ENCODE measurements around the gene CHCHD10. TPM values are rescaled to one million over a fixed set of nuclear protein-coding genes. Genes with fewer than 3 reads are reported as not detected.

Gene CHCHD10
- total and polyA plus RNA-seq, 11 donors = 374 to 2,069 (median 944) TPM

DNA sequence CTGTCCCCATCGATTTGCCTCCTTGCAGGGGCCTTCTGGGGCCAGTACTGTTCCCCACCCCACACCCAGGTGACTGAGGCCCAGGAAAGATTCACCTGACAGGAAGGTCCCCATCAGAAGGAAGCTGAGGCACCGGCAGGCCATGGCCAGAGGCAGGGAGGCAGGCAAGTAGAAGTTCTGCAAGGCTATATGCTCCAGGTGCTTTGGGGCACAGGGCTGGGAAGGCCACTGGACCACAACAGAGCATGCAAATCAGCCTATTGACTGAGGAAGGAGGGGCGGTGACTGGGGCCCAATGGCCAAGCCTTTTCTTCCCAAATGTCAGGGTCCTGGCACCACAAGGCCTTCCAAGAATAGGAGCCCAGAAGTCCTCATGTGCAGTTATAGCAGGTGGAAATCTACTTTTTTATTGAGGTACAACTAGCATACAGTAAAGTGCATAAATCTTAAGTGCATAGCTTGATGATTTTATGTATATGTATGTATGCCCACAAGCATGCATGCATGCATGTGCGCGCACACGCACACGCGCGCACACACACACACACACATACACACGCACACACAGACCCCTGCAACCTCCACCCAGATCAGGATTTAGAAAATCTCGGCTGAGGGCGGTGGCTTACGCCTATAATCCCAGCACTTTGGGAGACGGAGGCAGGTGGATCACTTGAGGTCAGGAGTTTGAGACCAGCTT is 13.4 kb downstream of the CHCHD10 start, which contains the start of gene VPREB3:
VPREB3 (minus strand) TSS at position 206 of the 700 bp plus-strand sequence; CDS start at position 144, 62 bp downstream.
- peak in 1 of 5 donors; percentile 37 for DNase-seq
- 79 to 95% (median 88%) methylated on average over 12 to 14 of the region's 14 CpGs for WGBS, 4 donors
- no peaks in the 10 kb centered on the region for H3K27me3 ChIP-seq
- no peak for ATAC-seq
- H3K4me3 ChIP-seq = no peak within 1 kb of the TSS
- intact Hi-C loops (cut with DNase I) = loop anchor here in 1 of 10 donors (5.0 kb wide), 1 partner anchor 37 kb away; no protein-coding TSS in a partner anchor
- TF ChIP-seq, protein P1, sequence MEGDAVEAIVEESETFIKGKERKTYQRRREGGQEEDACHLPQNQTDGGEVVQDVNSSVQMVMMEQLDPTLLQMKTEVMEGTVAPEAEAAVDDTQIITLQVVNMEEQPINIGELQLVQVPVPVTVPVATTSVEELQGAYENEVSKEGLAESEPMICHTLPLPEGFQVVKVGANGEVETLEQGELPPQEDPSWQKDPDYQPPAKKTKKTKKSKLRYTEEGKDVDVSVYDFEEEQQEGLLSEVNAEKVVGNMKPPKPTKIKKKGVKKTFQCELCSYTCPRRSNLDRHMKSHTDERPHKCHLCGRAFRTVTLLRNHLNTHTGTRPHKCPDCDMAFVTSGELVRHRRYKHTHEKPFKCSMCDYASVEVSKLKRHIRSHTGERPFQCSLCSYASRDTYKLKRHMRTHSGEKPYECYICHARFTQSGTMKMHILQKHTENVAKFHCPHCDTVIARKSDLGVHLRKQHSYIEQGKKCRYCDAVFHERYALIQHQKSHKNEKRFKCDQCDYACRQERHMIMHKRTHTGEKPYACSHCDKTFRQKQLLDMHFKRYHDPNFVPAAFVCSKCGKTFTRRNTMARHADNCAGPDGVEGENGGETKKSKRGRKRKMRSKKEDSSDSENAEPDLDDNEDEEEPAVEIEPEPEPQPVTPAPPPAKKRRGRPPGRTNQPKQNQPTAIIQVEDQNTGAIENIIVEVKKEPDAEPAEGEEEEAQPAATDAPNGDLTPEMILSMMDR (IDR thresholded peaks at IDR 0.05) = no peak
- TF ChIP-seq POLR2A (IDR thresholded peaks at IDR 0.05) = no peak
- no peaks in the 10 kb centered on the region for H3K9me3 ChIP-seq
- H3K4me1 ChIP-seq = peaks cover 0 to 22% (median 8%) of the 10 kb centered on the region in 12 donors
- H3K27ac ChIP-seq = no peak within 1 kb of the TSS
- no peaks in the 10 kb centered on the region for H3K36me3 ChIP-seq

DNA sequence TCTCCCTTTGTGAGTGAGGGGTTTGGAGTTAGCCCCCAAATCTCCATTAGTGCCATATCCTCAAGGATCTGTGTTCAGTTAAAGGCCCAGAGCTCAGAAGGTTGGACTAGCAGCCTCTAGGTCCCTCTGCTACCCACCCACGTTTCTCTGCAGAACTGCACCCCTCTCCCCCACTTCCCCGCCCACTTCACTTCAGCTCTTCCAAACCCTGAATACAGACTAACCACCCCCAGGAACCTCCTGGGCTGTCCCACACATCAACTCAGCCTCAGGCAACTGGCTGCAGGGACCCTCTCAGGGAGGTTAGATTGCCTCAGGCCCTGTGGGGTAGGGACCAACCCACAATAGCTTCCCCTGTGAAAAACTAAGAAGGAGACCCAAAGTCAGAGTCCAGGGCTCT is 14.4 kb downstream of the CHCHD10 start:
- H3K27ac ChIP-seq = no peak overlapping the region
- DNase-seq (peak in 1 of 5 donors; percentile 19), ATAC-seq (no peak)
- H3K4me1 ChIP-seq = peaks cover 0 to 22% (median 8%) of the 10 kb centered on the region in 12 donors
- intact Hi-C loops (cut with DNase I) = loop anchor here in 1 of 10 donors (5.0 kb wide), 1 partner anchor 36 kb away; no protein-coding TSS in a partner anchor
- H3K36me3 ChIP-seq = no peaks in the 10 kb centered on the region
- H3K4me3 ChIP-seq = no peak overlapping the region
- no peaks in the 10 kb centered on the region for H3K27me3 ChIP-seq
- no peaks in the 10 kb centered on the region for H3K9me3 ChIP-seq
- 76 to 95% (median 78%) methylated on average over 2 of the region's 2 CpGs for whole genome bisulfite sequencing, 4 donors
- TF ChIP-seq, protein P1 (IDR thresholded peaks at IDR 0.05) = no peak
- no peak for TF ChIP-seq POLR2A (IDR thresholded peaks at IDR 0.05)

DNA sequence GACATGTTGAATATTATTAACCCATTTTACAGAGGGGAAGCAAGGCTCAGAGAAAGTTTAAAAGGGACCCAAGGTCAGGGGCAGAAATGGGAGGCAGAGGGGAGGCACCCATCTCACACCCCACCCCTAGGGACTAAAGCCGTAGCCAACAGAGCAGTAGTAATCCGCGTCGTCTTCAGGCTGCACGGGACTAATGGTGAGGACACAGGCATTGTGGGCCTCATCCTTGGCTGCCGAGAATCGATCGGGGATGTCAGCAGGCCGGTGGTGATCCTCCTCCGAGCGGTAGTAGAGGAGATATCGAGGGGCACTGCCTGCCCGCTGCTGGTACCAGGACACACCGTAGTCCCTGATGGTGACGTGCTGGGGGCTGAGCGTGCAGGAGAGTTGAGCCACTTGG is 15.0 kb downstream of the CHCHD10 start:
- Histone ChIP-seq H3K4me3 (no peak overlapping the region), H3K4me1 (peaks cover 0 to 22% (median 8%) of the 10 kb centered on the region in 12 donors), H3K27me3 (no peaks in the 10 kb centered on the region), H3K27ac (no peak overlapping the region), H3K36me3 (no peaks in the 10 kb centered on the region), H3K9me3 (no peaks in the 10 kb centered on the region)
- 91 to 95% (median 93%) methylated on average over 13 to 16 of the region's 16 CpGs for WGBS, 4 donors
- intact Hi-C loops (cut with DNase I) = loop anchor here in 1 of 10 donors (5.0 kb wide), 1 partner anchor 35 kb away; no protein-coding TSS in a partner anchor
- no peak for ATAC-seq
- no peak for TF ChIP-seq POLR2A (IDR thresholded peaks at IDR 0.05)
- TF ChIP-seq, protein P1 (IDR thresholded peaks at IDR 0.05) = no peak
- DNase-seq = peak in 1 of 5 donors; percentile 44

DNA sequence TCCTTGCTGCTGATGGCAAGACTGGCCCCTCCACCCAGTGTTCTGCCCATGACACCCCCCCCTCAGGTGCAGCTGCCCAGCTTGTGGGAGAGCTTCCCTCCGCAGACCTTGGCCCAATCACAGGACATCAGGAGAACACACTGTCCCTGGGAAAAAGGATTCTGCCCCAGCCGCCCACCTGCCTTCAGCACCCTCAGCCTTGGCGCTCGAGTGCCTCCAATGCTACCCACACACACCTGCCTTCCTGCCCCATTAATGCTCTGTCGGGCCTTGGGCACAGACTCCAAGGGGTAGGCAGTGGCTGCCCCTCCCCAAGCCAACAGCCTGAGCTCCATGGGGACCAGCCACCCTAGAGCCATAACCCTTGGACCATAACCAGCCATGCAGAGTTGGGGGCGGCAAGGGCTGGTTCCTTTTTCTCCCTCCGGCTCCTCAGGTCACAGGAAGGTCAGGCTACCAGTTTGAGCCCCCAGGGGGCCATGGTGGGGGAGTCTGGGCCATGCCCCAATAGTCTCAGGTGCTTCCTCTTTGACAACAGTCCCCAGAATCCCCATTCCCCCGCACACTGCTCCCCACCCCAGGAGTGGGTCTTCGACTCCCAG is 15.6 kb downstream of the CHCHD10 start:
- 78 to 89% (median 87%) methylated on average over 9 of the region's 9 CpGs for WGBS, 4 donors
- peaks cover 0 to 22% (median 8%) of the 10 kb centered on the region in 12 donors for H3K4me1 ChIP-seq
- TF ChIP-seq POLR2A (IDR thresholded peaks at IDR 0.05) = no peak
- TF ChIP-seq, protein P1 (IDR thresholded peaks at IDR 0.05) = no peak
- DNase-seq (peak in 1 of 5 donors; percentile 48), ATAC-seq (no peak)
- intact Hi-C loops (cut with DNase I) = loop anchor here in 1 of 10 donors (5.0 kb wide), 1 partner anchor 35 kb away; no protein-coding TSS in a partner anchor
- no peak overlapping the region for H3K27ac ChIP-seq
- H3K36me3 ChIP-seq = no peaks in the 10 kb centered on the region
- H3K9me3 ChIP-seq = no peaks in the 10 kb centered on the region
- H3K27me3 ChIP-seq = no peaks in the 10 kb centered on the region
- H3K4me3 ChIP-seq = no peak overlapping the region

All from heart left ventricle (tissue), 16 donors.